Kidney (tissue), 14 donors: ENCODE results near the gene POLR2I. TPM values are rescaled to one million over a fixed set of nuclear protein-coding genes. Genes with fewer than 3 reads are reported as not detected.

Experiments used
- DNase-seq, 5 donors: peaks; one replicate each; pipeline ENCODE4 v3.0.0-alpha.2; 2013 to 2020
- FAIRE-seq: peaks from 2 replicates; lab custom pipeline; 2012; peaks lifted over from hg19 to GRCh38; lab: Jason Lieb, UNC
- H3K27ac ChIP-seq, 2 donors: one replicate each; pipeline ENCODE4 v1.7.0; 2013; ENCODE audit warnings: low read depth in 2 of 2, low read length in 2 of 2, inconsistent platforms in 1 of 2
- H3K27me3 ChIP-seq: one replicate; pipeline ENCODE4 v1.7.1; 2013; ENCODE audit warnings: low read length, inconsistent platforms; ENCODE audit not compliant: control insufficient read depth, insufficient read depth
- H3K36me3 ChIP-seq, 3 donors: one replicate each; pipeline versions ENCODE4 v1.7.0 to v1.7.1; 2013; ENCODE audit warnings: low read length in 3 of 3, control low read depth in 1 of 3, inconsistent platforms in 1 of 3; ENCODE audit not compliant: insufficient read depth in 3 of 3, control insufficient read depth in 2 of 3
- H3K4me1 ChIP-seq, 3 donors: one replicate each; pipeline versions ENCODE4 v1.7.0 to v1.7.1; 2013; ENCODE audit warnings: low read length in 3 of 3, inconsistent platforms in 1 of 3, low read depth in 1 of 3; ENCODE audit not compliant: control insufficient read depth in 2 of 3, insufficient read depth in 2 of 3
- H3K4me3 ChIP-seq, 3 donors: one replicate each; pipeline versions ENCODE4 v1.7.0 to v1.8.1; 2013; ENCODE audit warnings: low read length in 3 of 3, control low read depth in 1 of 3, inconsistent platforms in 1 of 3
- H3K9ac ChIP-seq, 3 donors: one replicate each; pipeline versions ENCODE4 v1.7.0 to v1.7.1; 2013; ENCODE audit warnings: low read length in 3 of 3, control low read depth in 1 of 3, inconsistent platforms in 1 of 3
- H3K9me3 ChIP-seq, 3 donors: one replicate each; pipeline versions ENCODE4 v1.7.0 to v1.7.1; 2013; ENCODE audit warnings: low read length in 3 of 3, control low read depth in 1 of 3, inconsistent platforms in 1 of 3; ENCODE audit not compliant: control insufficient read depth in 2 of 3, insufficient read depth in 1 of 3
- CTCF ChIP-seq: IDR thresholded peaks from 3 replicates; pipeline ENCODE4 v1.5.1; 2012; ENCODE audit warnings: mild to moderate bottlenecking, moderate library complexity, borderline replicate concordance; ENCODE audit not compliant: insufficient read depth; ENCODE audit errors: extremely low read depth
- intact Hi-C: fragments of 100-400 bp; cut with DNase I; formaldehyde crosslinking; loops from one replicate; pipeline ENCODE4 v1.11.1; 2022
- polyA plus RNA-seq: library from polyadenylated mRNA; stranded (reverse); fragments of 350-450 nt; fragmentation: Illumina TruSeq; extraction: RNeasy Lipid Tissue Mini Kit (QIAGEN cat#74804); gene quantifications from one replicate; pipeline ENCODE4 v1.2.3, GENCODE V29; 2014; ENCODE audit warnings: low read depth, low replicate concordance; ENCODE audit not compliant: insufficient read depth
- total RNA-seq: library from RNA; stranded (reverse); fragmentation: NEBNext Ultra II Directional; extraction: Animal tissue kit (Norgen Biotek cat#: 25700); gene quantifications from one replicate; pipeline ENCODE4 v1.2.1, GENCODE V29; 2021
- donor health status: control.
- donor health status: control.
- donor health status: control.
- donor health status: control.
- donor health status: control.
- donor health status: DM: yes; HTN: yes; CAD: no.
- donor health status: Normal renal cell carcinoma (clear cell type).

Gene POLR2I
- total and polyA plus RNA-seq, 2 donors from 2014 or later: 59.9 to 119 TPM

- intact Hi-C loops: no loop called here
- H3K4me3 ChIP-seq: no peak overlapping the region
- no peaks in the 10 kb centered on the region for H3K9me3 ChIP-seq
- no peak overlapping the region for H3K9ac ChIP-seq
- no peaks in the 10 kb centered on the region for H3K4me1 ChIP-seq
- no peak overlapping the region for H3K27ac ChIP-seq
- no peaks in the 10 kb centered on the region for H3K36me3 ChIP-seq
- H3K27me3 ChIP-seq: no peaks in the 10 kb centered on the region
- FAIRE-seq (no peak), DNase-seq (no peak)
- no peak for TF ChIP-seq CTCF
Measured at GRCh38 chr19:36101550-36102327, 12.9 kb downstream of the POLR2I start.

- Histone ChIP-seq H3K9ac (no peak overlapping the region), H3K36me3 (no peaks in the 10 kb centered on the region), H3K4me3 (no peak overlapping the region), H3K9me3 (no peaks in the 10 kb centered on the region), H3K27ac (no peak overlapping the region), H3K4me1 (no peaks in the 10 kb centered on the region), H3K27me3 (no peaks in the 10 kb centered on the region)
- intact Hi-C loops: no loop called here
- no peak for TF ChIP-seq CTCF
- no peak for DNase-seq
- no peak for FAIRE-seq
Measured at GRCh38 chr19:36100476-36100875, 14.2 kb downstream of the POLR2I start.

GRCh38 chr19:36099166-36099785 is 15.4 kb downstream of the POLR2I start:
- intact Hi-C loops: no loop called here
- Histone ChIP-seq H3K4me3 (no peak overlapping the region), H3K27ac (no peak overlapping the region), H3K4me1 (no peaks in the 10 kb centered on the region), H3K36me3 (no peaks in the 10 kb centered on the region), H3K9ac (no peak overlapping the region), H3K9me3 (no peaks in the 10 kb centered on the region), H3K27me3 (no peaks in the 10 kb centered on the region)
- no peak for FAIRE-seq
- DNase-seq: no peak
- no peak for TF ChIP-seq CTCF
